Right ventricle myocardium superior (tissue), 1 donor: Measurements from ENCODE around the gene EID1. TPM values are rescaled to one million over a fixed set of nuclear protein-coding genes. Genes with fewer than 3 reads are reported as not detected.

ENCODE experiments used
- ATAC-seq: fragments of 200-7000 bp; cut with Tn5 transposase; one replicate; pipeline ENCODE4 v1.9.1; 2020; ENCODE audit warnings: mild to moderate bottlenecking; ENCODE audit not compliant: poor library complexity
- DNase-seq: peaks from one replicate; pipeline ENCODE4 v3.0.0-alpha.2; 2020
- intact Hi-C: fragments of 100-400 bp; cut with DNase I; formaldehyde crosslinking; loops from one replicate; pipeline ENCODE4 v1.11.2; 2022
- total RNA-seq: library from RNA; stranded (reverse); fragmentation: NEBNext Ultra II Directional; extraction: Animal tissue kit (Norgen Biotek cat#: 25700); gene quantifications from one replicate; pipeline ENCODE4 v1.2.1, GENCODE V29; 2021
- donor health status: DM: no; HTN: yes; CAD: no; lungs with severe emphysema.

Gene EID1
- total RNA-seq, 1 donor from 2014 or later: 201 TPM

GRCh38 chr15:48865370-48866079 is 12.4 kb upstream of the EID1 start:
- DNase-seq: no peak
- intact Hi-C loops: loop anchor here (5.0 kb wide), 1 partner anchor 107 kb away; no protein-coding TSS in a partner anchor
- no peak for ATAC-seq

- ATAC-seq (no peak), DNase-seq (no peak)
- intact Hi-C loops: loop anchor here (5.0 kb wide), 1 partner anchor 106 kb away; no protein-coding TSS in a partner anchor
These were observed 11.8 kb upstream of the EID1 start for GRCh38 chr15:48866141-48866563.

- intact Hi-C loops: loop anchor here (5.0 kb wide), 1 partner anchor 104 kb away; no protein-coding TSS in a partner anchor
- DNase-seq: no peak
- no peak for ATAC-seq
These were observed 9.9 kb upstream of the EID1 start for GRCh38 chr15:48868023-48868422.

- DNase-seq: no peak
- intact Hi-C loops: loop anchor here (5.0 kb wide), 1 partner anchor 104 kb away; no protein-coding TSS in a partner anchor
- no peak for ATAC-seq
These were observed 9.4 kb upstream of the EID1 start for GRCh38 chr15:48868536-48868935.

- intact Hi-C loops: loop anchor here (5.0 kb wide), 1 partner anchor 102 kb away; no protein-coding TSS in a partner anchor
- ATAC-seq: no peak
- no peak for DNase-seq
These were observed 8.0 kb upstream of the EID1 start for GRCh38 chr15:48869966-48870365.

- intact Hi-C loops: no loop called here
- ATAC-seq (no peak), DNase-seq (no peak)
These were observed 6.4 kb upstream of the EID1 start for GRCh38 chr15:48871542-48871941.

GRCh38 chr15:48872632-48873031 is 5.3 kb upstream of the EID1 start:
- no peak for DNase-seq
- intact Hi-C loops: no loop called here
- ATAC-seq: no peak

GRCh38 chr15:48875241-48875960 is 2.5 kb upstream of the EID1 start:
- no peak for ATAC-seq
- intact Hi-C loops: loop anchor here (5.0 kb wide), 1 partner anchor 282 kb away; the partner anchor contains the start of gene COPS2
- no peak for DNase-seq

GRCh38 chr15:48876057-48876456 is 1.9 kb upstream of the EID1 start:
- no peak for ATAC-seq
- no peak for DNase-seq
- intact Hi-C loops: loop anchor here (5.0 kb wide), 1 partner anchor 281 kb away; the partner anchor contains the start of gene COPS2

- ATAC-seq (no peak), DNase-seq (no peak)
- intact Hi-C loops: no loop called here
These were observed 2.2 kb downstream of the EID1 start for GRCh38 chr15:48880070-48880634.

GRCh38 chr15:48883699-48884098 is 5.8 kb downstream of the EID1 start:
- DNase-seq: no peak
- no peak for ATAC-seq
- intact Hi-C loops: no loop called here

GRCh38 chr15:48887144-48887543 is 9.2 kb downstream of the EID1 start:
- DNase-seq: no peak
- intact Hi-C loops: no loop called here
- ATAC-seq: no peak

GRCh38 chr15:48888191-48888590 is 10.3 kb downstream of the EID1 start:
- DNase-seq: no peak
- intact Hi-C loops: no loop called here
- no peak for ATAC-seq

GRCh38 chr15:48888836-48889235 is 10.9 kb downstream of the EID1 start:
- no peak for DNase-seq
- ATAC-seq: peak; percentile 51
- intact Hi-C loops: no loop called here

GRCh38 chr15:48889925-48890324 is 12.0 kb downstream of the EID1 start:
- intact Hi-C loops: no loop called here
- DNase-seq: no peak
- no peak for ATAC-seq

GRCh38 chr15:48890375-48890972 is 12.5 kb downstream of the EID1 start:
- DNase-seq: no peak
- no peak for ATAC-seq
- intact Hi-C loops: no loop called here

GRCh38 chr15:48891232-48891765 is 13.4 kb downstream of the EID1 start:
- no peak for DNase-seq
- ATAC-seq: no peak
- intact Hi-C loops: no loop called here

GRCh38 chr15:48893311-48893710 is 15.4 kb downstream of the EID1 start:
- intact Hi-C loops: no loop called here
- no peak for ATAC-seq

More at GRCh38 chr15:48893311-48893710, 15.4 kb downstream of the EID1 start:
- DNase-seq: no peak
